GM10266 (cell line): Measurements from ENCODE around the gene PEPD.

Experiments used
- DNase-seq: peaks from one replicate; pipeline ENCODE4 v3.0.0; 2012; ENCODE audit errors: extremely low spot score
- CTCF ChIP-seq: IDR thresholded peaks from 2 replicates; pipeline ENCODE4 v1.5.1; 2012; ENCODE audit warnings: mild to moderate bottlenecking, low read depth; ENCODE audit not compliant: control insufficient read depth, insufficient read depth; ENCODE audit errors: missing control alignments

Gene PEPD

GRCh38 chr19:33410915-33411401 is 110.6 kb downstream of the PEPD start:
- no peak for DNase-seq
- no peak for TF ChIP-seq CTCF

GRCh38 chr19:33409906-33410685 is 111.5 kb downstream of the PEPD start:
- TF ChIP-seq CTCF: no peak

GRCh38 chr19:33408538-33409434 is 112.8 kb downstream of the PEPD start:
- no peak for TF ChIP-seq CTCF
- no peak for DNase-seq

More at GRCh38 chr19:33409906-33410685, 111.5 kb downstream of the PEPD start:
- no peak for DNase-seq

GRCh38 chr19:33408116-33408515 is 113.5 kb downstream of the PEPD start:
- TF ChIP-seq CTCF: no peak
- DNase-seq: no peak

- no peak for DNase-seq
- no peak for TF ChIP-seq CTCF
Observed at GRCh38 chr19:33407716-33408115, 113.9 kb downstream of the PEPD start.

- no peak for DNase-seq
- TF ChIP-seq CTCF: no peak
Observed at GRCh38 chr19:33407140-33407551, 114.4 kb downstream of the PEPD start.
